Occipital lobe (tissue), 3 donors: ENCODE data around the gene DMAC2. TPM values are rescaled to one million over a fixed set of nuclear protein-coding genes. Genes with fewer than 3 reads are reported as not detected.
A peak's percentile ranks its signal among the peaks of the same experiment; 100 is the strongest.
"Not testable (repeated sequence)": the region's sequence is repeated elsewhere in the genome, so short reads cannot be mapped to it uniquely, and the experiment has no call there.

Experiments used
- DNase-seq: peaks from one replicate; lab custom pipeline; 2025; lab: John Stamatoyannopoulos, UW
- small RNA-seq: library from RNA; depleted of rRNA; stranded (forward); fragments of <200 nt; gene quantifications from one replicate; pipeline ENCODE3, GENCODE V24; 2014
- total RNA-seq: library from RNA; depleted of rRNA; stranded (reverse); fragments of >200 nt; gene quantifications from one replicate; pipeline ENCODE4 v1.2.3, GENCODE V29; 2014

The DMAC2 gene
- total RNA-seq, 1 donor from 2014 or later: 14.5 TPM

- DNase-seq: no peak
Measured at GRCh38 chr19:41399091-41399490, 40.6 kb downstream of the DMAC2 start.

GRCh38 chr19:41398598-41398997, 41.1 kb downstream of the DMAC2 start:
- no peak for DNase-seq

- no peak for DNase-seq
Measured at GRCh38 chr19:41398050-41398418, 41.7 kb downstream of the DMAC2 start.

- peak; percentile 97 for DNase-seq
Measured at GRCh38 chr19:41397086-41398049, 42.3 kb downstream of the DMAC2 start, which contains the start of the genes BCKDHA and EXOSC5. BCKDHA (plus strand) TSS chr19:41397818; CDS start chr19:41397828, 10 bp downstream. EXOSC5 (minus strand) TSS chr19:41397359; CDS start chr19:41397328, 31 bp downstream.

- DNase-seq: no peak
Measured at GRCh38 chr19:41395355-41395754, 44.4 kb downstream of the DMAC2 start.

- no peak for DNase-seq
Measured at GRCh38 chr19:41392775-41393174, 46.9 kb downstream of the DMAC2 start.

- DNase-seq: no peak
Measured at GRCh38 chr19:41391618-41392017, 48.1 kb downstream of the DMAC2 start.

- DNase-seq: no peak
Measured at GRCh38 chr19:41386442-41386841, 53.3 kb downstream of the DMAC2 start.

- no peak for DNase-seq
Measured at GRCh38 chr19:41384351-41384750, 55.4 kb downstream of the DMAC2 start.

- not testable (repeated sequence) for DNase-seq
Measured at GRCh38 chr19:41381536-41381935, 58.2 kb downstream of the DMAC2 start.

Small RNA genes lying within 50 kb of the gene (small RNA-seq; reads per million reads assigned to genes)
- gene RF00017: not detected

Other genes with a start within 250 kb of the DMAC2 start
- 1.4 TPM for gene CYP2S1, start 246.7 kb downstream of the DMAC2 start, total RNA-seq
- gene AXL, start 220.7 kb downstream of the DMAC2 start, total RNA-seq: 9.2 TPM
- gene HNRNPUL1, start 175.5 kb downstream of the DMAC2 start, total RNA-seq: 64.7 TPM
- gene CCDC97, start 129.7 kb downstream of the DMAC2 start, total RNA-seq: 6.4 TPM
- gene TGFB1, start 86.0 kb downstream of the DMAC2 start, total RNA-seq: 0.94 TPM
- gene B9D2, start 75.8 kb downstream of the DMAC2 start, total RNA-seq: 5.3 TPM
- 9.4 TPM for gene TMEM91, start 63.4 kb downstream of the DMAC2 start, total RNA-seq
- gene EXOSC5, start 42.6 kb downstream of the DMAC2 start, total RNA-seq: 14.8 TPM
- gene BCKDHA, start 42.1 kb downstream of the DMAC2 start, total RNA-seq: 24.5 TPM
- 0.16 TPM for gene B3GNT8, start 12.5 kb downstream of the DMAC2 start, total RNA-seq
- not detected for gene ERICH4, start 3.2 kb upstream of the DMAC2 start, total RNA-seq
- 1.6 TPM for gene CEACAM21, start 136.3 kb upstream of the DMAC2 start, total RNA-seq
- not detected for gene CEACAM4, start 187.2 kb upstream of the DMAC2 start, total RNA-seq
- gene CEACAM7, start 248.4 kb upstream of the DMAC2 start, total RNA-seq: not detected